HCT116 (cell line): ENCODE results near the gene HAT1. TPM values are rescaled to one million over a fixed set of nuclear protein-coding genes. Genes with fewer than 3 reads are reported as not detected.

Experiments
- ATAC-seq: fragments of 200-7000 bp; cut with Tn5 transposase; 2 replicates; pipeline ENCODE4 v1.9.1; 2020; ENCODE audit warnings: mild to moderate bottlenecking, moderate library complexity
- BruUV-seq: library from RNA; stranded (reverse); fragments of 400-500 nt; replicated peaks from 2 replicates; lab custom pipeline; 2021; lab: Mats Ljungman, UMichigan
- CTCF ChIA-PET: fragments of 300-600 bp; sonication (Branson Sonifier 250); formaldehyde crosslinking; loops from one replicate; lab custom pipeline; 2021; ENCODE audit warnings: antibody characterized with exemption; lab: Charles Lee
- POLR2A ChIA-PET: fragments of 300-600, 350-600 bp; sonication (Branson Sonifier 250); formaldehyde crosslinking; loops from one replicate; lab custom pipeline; 2021; ENCODE audit warnings: antibody characterized with exemption; lab: Charles Lee
- RAD21 ChIA-PET, 2 experiments: fragments of 300-600 bp; sonication (Branson Sonifier 250); formaldehyde crosslinking; loops; one replicate each; lab custom pipeline; 2023; ENCODE audit warnings: low total read pairs in 2 of 2; ENCODE audit not compliant: uncharacterized antibody in 2 of 2, unreplicated experiment in 2 of 2, low non-redundant PET in 1 of 2; lab: Charles Lee
- DNase-seq: peaks from one replicate; pipeline ENCODE4 v3.0.0-alpha.2; 2010; ENCODE audit warnings: low read depth, low spot score
- H2AFZ ChIP-seq: fragments of 200-600 bp; shearing (Covaris generic), sonication (generic); 2 replicates; pipeline ENCODE4 v1.6.1; 2017; ENCODE audit warnings: low read depth, mixed run types, mixed read lengths, antibody characterized with exemption, low read length; ENCODE audit not compliant: poor library complexity, severe bottlenecking
- H3K27ac ChIP-seq: 2 replicates; pipeline ENCODE4 v1.5.1; 2012; ENCODE audit warnings: low read depth, low read length
- H3K27me3 ChIP-seq: fragments of 200-600 bp; sonication (generic); 2 replicates; pipeline ENCODE4 v1.6.1; 2016; ENCODE audit warnings: mixed run types, low read length, mixed read lengths; ENCODE audit not compliant: insufficient read depth
- H3K36me3 ChIP-seq, 2 experiments: fragments of 200-500 bp in 1 of 2; fragments of 200-600 bp in 1 of 2; sonication (Bioruptor generic) in 1 of 2; sonication (generic) in 1 of 2; 2 replicates each; pipeline versions ENCODE4 v1.5.1 to v1.6.1; 2014 to 2016; ENCODE audit warnings: low read length in 2 of 2, inconsistent platforms in 1 of 2, mixed read lengths in 1 of 2, mixed run types in 1 of 2; ENCODE audit not compliant: insufficient read depth in 2 of 2, control insufficient read depth in 1 of 2
- H3K4me1 ChIP-seq, 2 experiments: fragments of 200-600 bp in 1 of 2; sonication (generic) in 1 of 2; 2 replicates each; pipeline versions ENCODE4 v1.5.1 to v1.6.1; 2012 to 2017; ENCODE audit warnings: low read length in 2 of 2, inconsistent platforms in 1 of 2, mild to moderate bottlenecking in 1 of 2, mixed read lengths in 1 of 2, mixed run types in 1 of 2, moderate library complexity in 1 of 2; ENCODE audit not compliant: insufficient read depth in 2 of 2, control insufficient read depth in 1 of 2
- H3K4me2 ChIP-seq: fragments of 200-600 bp; sonication (generic); 2 replicates; pipeline ENCODE4 v1.6.1; 2017; ENCODE audit warnings: mixed run types, low read length, mixed read lengths
- H3K4me3 ChIP-seq, 2 experiments: fragments of 200-600 bp in 1 of 2; sonication (generic) in 1 of 2; replicated peaks in 1 of 2; 2 replicates each; pipeline ENCODE4 v1.5.1; 2011 to 2016; ENCODE audit warnings: low read length in 2 of 2, control low read depth in 1 of 2, low read depth in 1 of 2, mild to moderate bottlenecking in 1 of 2, mixed read lengths in 1 of 2, mixed run types in 1 of 2
- H3K79me2 ChIP-seq: fragments of 200-600 bp; sonication (generic); 2 replicates; pipeline ENCODE4 v1.6.1; 2017; ENCODE audit warnings: mild to moderate bottlenecking, mixed run types, low read length, moderate library complexity, mixed read lengths; ENCODE audit not compliant: insufficient read depth
- H3K9ac ChIP-seq: fragments of 200-600 bp; sonication (generic); 2 replicates; pipeline ENCODE4 v1.6.1; 2016; ENCODE audit warnings: low read length, mixed read lengths
- H3K9me2 ChIP-seq: fragments of 200-600 bp; sonication (generic), shearing (Covaris generic); 2 replicates; pipeline ENCODE4 v1.6.1; 2017; ENCODE audit warnings: mixed run types, mild to moderate bottlenecking, moderate library complexity; ENCODE audit not compliant: insufficient read depth
- H3K9me3 ChIP-seq, 2 experiments: fragments of 200-500 bp in 1 of 2; fragments of 200-600 bp in 1 of 2; sonication (Bioruptor generic) in 1 of 2; sonication (generic) in 1 of 2; 2 replicates each; pipeline ENCODE4 v1.6.1; 2014 to 2017; ENCODE audit warnings: low read length in 2 of 2, mixed read lengths in 2 of 2, inconsistent platforms in 1 of 2, low read depth in 1 of 2, mild to moderate bottlenecking in 1 of 2, mixed run types in 1 of 2, moderate library complexity in 1 of 2; ENCODE audit not compliant: control insufficient read depth in 1 of 2, insufficient read depth in 1 of 2
- H4K20me1 ChIP-seq: fragments of 200-600 bp; sonication (generic), shearing (Covaris generic); 2 replicates; pipeline ENCODE4 v1.6.1; 2017; ENCODE audit warnings: mixed run types, mild to moderate bottlenecking, moderate library complexity; ENCODE audit not compliant: insufficient read depth
- CEBPB ChIP-seq: IDR thresholded peaks from 2 replicates; pipeline ENCODE4 v1.6.1; 2012; ENCODE audit warnings: low read depth
- CTCF ChIP-seq, 3 experiments: fragments of 200-600 bp in 1 of 3; sonication (generic) in 1 of 3; IDR thresholded peaks in 2 of 3; conservative IDR thresholded peaks in 1 of 3; 2 replicates each; pipeline ENCODE4 v1.5.1; 2012 to 2017; ENCODE audit warnings: low read depth in 2 of 3, low read length in 2 of 3, antibody characterized with exemption in 1 of 3, borderline replicate concordance in 1 of 3, control low read depth in 1 of 3, mild to moderate bottlenecking in 1 of 3, mixed read lengths in 1 of 3, mixed run types in 1 of 3, moderate library complexity in 1 of 3; ENCODE audit not compliant: insufficient read depth in 1 of 3
- EGR1 ChIP-seq: IDR thresholded peaks from 2 replicates; pipeline ENCODE4 v1.6.1; 2012; ENCODE audit warnings: low read depth
- EZH2 ChIP-seq: fragments of 200-600 bp; sonication (generic); IDR thresholded peaks from 2 replicates; pipeline ENCODE4 v1.6.1; 2017; ENCODE audit warnings: antibody characterized with exemption, mixed run types
- EZH2phosphoT487 ChIP-seq: fragments of 200-600 bp; IDR thresholded peaks from 2 replicates; pipeline ENCODE4 v1.6.1; 2018; ENCODE audit warnings: antibody characterized with exemption, borderline replicate concordance
- FOSL1 ChIP-seq: IDR thresholded peaks from 2 replicates; pipeline ENCODE4 v1.6.1; 2012; ENCODE audit warnings: low read depth
- MAX ChIP-seq: IDR thresholded peaks from 2 replicates; pipeline ENCODE4 v1.6.1; 2012
- POLR2A ChIP-seq: IDR thresholded peaks from 2 replicates; pipeline ENCODE4 v1.7.0; 2011; ENCODE audit warnings: borderline replicate concordance; ENCODE audit not compliant: insufficient read depth, insufficient read length; ENCODE audit errors: extremely low read depth
- RAD21 ChIP-seq: IDR thresholded peaks from 2 replicates; pipeline ENCODE4 v1.6.1; 2012; ENCODE audit warnings: low read depth, mild to moderate bottlenecking
- REST ChIP-seq: IDR thresholded peaks from 2 replicates; pipeline ENCODE4 v1.6.1; 2012; ENCODE audit warnings: low read depth
- SIN3A ChIP-seq: IDR thresholded peaks from 2 replicates; pipeline ENCODE4 v1.6.1; 2012; ENCODE audit warnings: low read depth
- SRF ChIP-seq: IDR thresholded peaks from 2 replicates; pipeline ENCODE4 v1.6.1; 2012; ENCODE audit warnings: low read depth
- ZFX ChIP-seq: fragments of 450-650 bp; IDR thresholded peaks from 2 replicates; pipeline ENCODE4 v1.6.1; 2017
- ZNF274 ChIP-seq: fragments of 200-500 bp; sonication (Bioruptor generic); IDR thresholded peaks from 2 replicates; pipeline ENCODE4 v1.6.1; 2014; ENCODE audit warnings: mild to moderate bottlenecking, low read depth, low read length, inconsistent platforms
- intact Hi-C: fragments of 100-400 bp; cut with micrococcal nuclease; formaldehyde crosslinking; loops from 2 replicates; pipeline ENCODE4 v1.10.0; 2022
- total RNA-seq: library from RNA; stranded (reverse); gene quantifications from one replicate; pipeline ENCODE4 v1.2.1, GENCODE V29; 2021; ENCODE audit not compliant: unreplicated experiment

The HAT1 gene
- total RNA-seq, 1 experiment from 2014 or later, result 72.6 TPM

DNA sequence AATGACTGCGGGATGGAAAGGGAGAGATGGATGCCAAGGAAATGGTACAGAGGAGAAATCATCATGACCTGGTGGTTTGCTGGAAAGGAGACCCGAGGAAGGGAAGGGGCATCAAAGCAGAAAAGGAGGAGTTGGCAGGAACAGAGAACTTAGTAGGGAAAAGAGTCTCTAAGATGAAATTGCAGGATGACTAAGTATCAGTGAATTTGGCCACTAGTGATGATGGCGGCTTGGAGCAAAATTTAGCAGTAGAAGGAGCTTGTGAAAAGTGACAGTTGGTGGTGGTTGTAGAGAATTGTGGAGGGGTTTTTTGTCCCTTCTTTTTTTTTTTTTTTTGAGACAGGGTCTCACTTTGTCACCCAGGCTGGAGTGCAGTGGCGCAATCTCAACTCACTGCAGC is 87.6 kb downstream of the HAT1 start:
- Histone ChIP-seq H3K36me3 (no peaks in the 10 kb centered on the region), H3K9me2 (no peaks in the 10 kb centered on the region), H3K4me3 (no peak overlapping the region), H4K20me1 (no peaks in the 10 kb centered on the region), H3K27ac (no peak overlapping the region), H3K9me3 (no peaks in the 10 kb centered on the region), H3K79me2 (peaks cover 7% of the 10 kb centered on the region), H3K4me2 (peak overlapping the region; percentile 57; the same call in 1 of the 2 replicates), H3K9ac (no peak overlapping the region), H3K4me1 (peaks cover 9 to 24% of the 10 kb centered on the region in 2 experiments), H3K27me3 (no peaks in the 10 kb centered on the region), H2AFZ (no peak overlapping the region)
- no peak for ATAC-seq
- BruUV-seq, result no TSS peak
- RAD21 ChIA-PET, result no interaction called here
- intact Hi-C loops, result loop anchor here (2.0 kb wide), 1 partner anchor 93 kb away; the partner anchor contains the start of gene DLX2
- CTCF ChIA-PET, result interaction anchor here (0.7 kb wide), 1 partner anchor 428 kb away, joined by 3 read pairs; no protein-coding TSS in a partner anchor
- POLR2A ChIA-PET, result no interaction called here
- no peak for TF ChIP-seq POLR2A
- DNase-seq, result no peak

GRCh38 chr2:172011812-172012575 is 89.7 kb downstream of the HAT1 start:
- Histone ChIP-seq H3K27ac (no peak overlapping the region), H3K9ac (no peak overlapping the region), H3K4me2 (no peak overlapping the region), H4K20me1 (no peaks in the 10 kb centered on the region), H3K9me2 (no peaks in the 10 kb centered on the region), H3K79me2 (peaks cover 10% of the 10 kb centered on the region), H3K9me3 (no peaks in the 10 kb centered on the region), H3K4me1 (peaks cover 9 to 24% of the 10 kb centered on the region in 2 experiments), H3K36me3 (no peaks in the 10 kb centered on the region), H2AFZ (no peak overlapping the region), H3K4me3 (no peak overlapping the region), H3K27me3 (no peaks in the 10 kb centered on the region)
- ATAC-seq (no peak), DNase-seq (no peak)
- ChIA-PET CTCF (no interaction called here), POLR2A (no interaction called here), RAD21 (no interaction called here)
- TF ChIP-seq SIN3A, result no peak
- no peak for TF ChIP-seq EZH2
- TF ChIP-seq FOSL1, result no peak
- no peak for TF ChIP-seq EGR1
- no peak for TF ChIP-seq CEBPB
- TF ChIP-seq REST, result no peak
- no peak for TF ChIP-seq SRF
- TF ChIP-seq CTCF (IDR thresholded peaks at IDR 0.05 in 2 of 3, conservative IDR thresholded peaks at IDR 0.05 in 1 of 3; ENCODE audit: borderline replicate concordance in 1 of 3, insufficient read depth in 1 of 3, low read depth in 2 of 3, low read length in 2 of 3), result no peak
- TF ChIP-seq ZFX, result no peak
- TF ChIP-seq RAD21, result no peak
- TF ChIP-seq ZNF274, result no peak
- no peak for TF ChIP-seq EZH2phosphoT487
- no peak for TF ChIP-seq MAX
- no TSS peak for BruUV-seq
- intact Hi-C loops, result no loop called here
